Bronchial epithelial cell (primary cell): ENCODE results near the gene SEMA6B. TPM values are rescaled to one million over a fixed set of nuclear protein-coding genes. Genes with fewer than 3 reads are reported as not detected.

Source experiments
- DNase-seq: peaks from one replicate; pipeline ENCODE4 v3.0.0-alpha.2; 2010; ENCODE audit warnings: low read depth
- FAIRE-seq: peaks from 2 replicates; lab custom pipeline; 2011; peaks lifted over from hg19 to GRCh38; lab: Jason Lieb, UNC
- H3K27me3 ChIP-seq: 2 replicates; pipeline ENCODE4 v1.5.1; 2011; ENCODE audit warnings: low read length; ENCODE audit not compliant: control insufficient read depth, insufficient read depth
- H3K36me3 ChIP-seq: 2 replicates; pipeline ENCODE4 v1.5.1; 2011; ENCODE audit warnings: low read length; ENCODE audit not compliant: control insufficient read depth, insufficient read depth
- H3K4me3 ChIP-seq: 2 replicates; pipeline ENCODE4 v1.5.1; 2011; ENCODE audit warnings: mild to moderate bottlenecking, low read depth, low read length, control low read depth
- total RNA-seq: library from RNA; depleted of rRNA; stranded (reverse); fragments of >200 nt; gene quantifications from 2 replicates; pipeline ENCODE4 v1.2.1, GENCODE V29; 2014
- TF ChIP-seq, protein P1 (sequence below): IDR thresholded peaks from 2 replicates; pipeline ENCODE4 v1.5.1; 2011; ENCODE audit warnings: mild to moderate bottlenecking, moderate library complexity, low read length, control low read depth, inconsistent platforms; ENCODE audit not compliant: insufficient read depth, severe bottlenecking

SEMA6B gene
- total RNA-seq, 1 donor from 2014 or later, result under 0.01 TPM

GRCh38 chr19:4516199-4516938 is 43.1 kb downstream of the SEMA6B start:
- no peaks in the 10 kb centered on the region for H3K27me3 ChIP-seq
- no peaks in the 10 kb centered on the region for H3K36me3 ChIP-seq
- TF ChIP-seq, protein P1, sequence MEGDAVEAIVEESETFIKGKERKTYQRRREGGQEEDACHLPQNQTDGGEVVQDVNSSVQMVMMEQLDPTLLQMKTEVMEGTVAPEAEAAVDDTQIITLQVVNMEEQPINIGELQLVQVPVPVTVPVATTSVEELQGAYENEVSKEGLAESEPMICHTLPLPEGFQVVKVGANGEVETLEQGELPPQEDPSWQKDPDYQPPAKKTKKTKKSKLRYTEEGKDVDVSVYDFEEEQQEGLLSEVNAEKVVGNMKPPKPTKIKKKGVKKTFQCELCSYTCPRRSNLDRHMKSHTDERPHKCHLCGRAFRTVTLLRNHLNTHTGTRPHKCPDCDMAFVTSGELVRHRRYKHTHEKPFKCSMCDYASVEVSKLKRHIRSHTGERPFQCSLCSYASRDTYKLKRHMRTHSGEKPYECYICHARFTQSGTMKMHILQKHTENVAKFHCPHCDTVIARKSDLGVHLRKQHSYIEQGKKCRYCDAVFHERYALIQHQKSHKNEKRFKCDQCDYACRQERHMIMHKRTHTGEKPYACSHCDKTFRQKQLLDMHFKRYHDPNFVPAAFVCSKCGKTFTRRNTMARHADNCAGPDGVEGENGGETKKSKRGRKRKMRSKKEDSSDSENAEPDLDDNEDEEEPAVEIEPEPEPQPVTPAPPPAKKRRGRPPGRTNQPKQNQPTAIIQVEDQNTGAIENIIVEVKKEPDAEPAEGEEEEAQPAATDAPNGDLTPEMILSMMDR, result no peak
- no peak overlapping the region for H3K4me3 ChIP-seq
- no peak for FAIRE-seq
- DNase-seq, result no peak

DNA sequence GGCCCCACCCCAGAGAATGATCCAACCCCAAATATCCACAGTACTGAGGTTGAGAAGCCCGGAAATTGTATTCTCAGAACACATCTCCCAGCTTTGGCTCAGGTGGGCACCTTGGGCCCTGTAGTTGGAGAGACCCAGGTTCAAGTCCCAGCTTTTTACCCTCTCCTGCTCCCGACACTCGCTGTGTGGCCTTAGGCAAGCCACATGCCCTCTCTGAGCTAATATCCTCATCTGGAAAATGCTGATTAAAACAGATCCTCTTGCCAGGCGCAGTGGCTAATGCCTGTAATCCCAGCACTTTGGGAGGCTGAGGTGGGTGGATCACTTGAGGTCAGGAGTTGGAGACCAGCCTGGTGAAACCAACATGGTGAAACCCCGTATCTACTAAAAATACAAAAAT is 43.8 kb downstream of the SEMA6B start:
- H3K27me3 ChIP-seq, result no peaks in the 10 kb centered on the region
- H3K4me3 ChIP-seq, result no peak overlapping the region
- DNase-seq (no peak), FAIRE-seq (no peak)
- H3K36me3 ChIP-seq, result no peaks in the 10 kb centered on the region
- TF ChIP-seq, protein P1, result no peak

DNA sequence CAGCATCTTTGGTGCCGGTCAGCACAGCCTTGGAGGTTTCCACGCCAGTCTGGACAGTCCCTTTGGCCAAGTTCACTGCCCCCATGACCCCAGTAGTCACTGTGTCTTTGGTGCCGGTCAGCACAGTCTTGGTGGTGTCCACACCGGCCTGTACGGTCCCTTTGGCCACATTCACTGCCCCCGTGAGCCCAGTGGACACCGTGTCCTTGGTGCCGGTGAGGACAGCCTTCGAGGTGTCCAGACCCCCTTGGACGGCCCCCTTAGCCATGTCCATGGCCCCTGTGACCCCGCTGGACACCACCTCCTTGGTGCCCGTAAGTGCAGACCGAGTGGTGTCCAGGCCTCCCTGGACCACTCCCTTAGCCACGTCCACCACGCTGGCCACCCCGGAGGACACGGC is 46.2 kb downstream of the SEMA6B start:
- Histone ChIP-seq H3K27me3 (no peaks in the 10 kb centered on the region), H3K36me3 (no peaks in the 10 kb centered on the region), H3K4me3 (no peak overlapping the region)
- TF ChIP-seq, protein P1, result no peak
- FAIRE-seq, result peak; percentile 79
- no peak for DNase-seq

- FAIRE-seq (no peak), DNase-seq (no peak)
- no peaks in the 10 kb centered on the region for H3K36me3 ChIP-seq
- H3K4me3 ChIP-seq, result no peak overlapping the region
- no peaks in the 10 kb centered on the region for H3K27me3 ChIP-seq
- TF ChIP-seq, protein P1, result no peak
Observed at GRCh38 chr19:4512070-4512469, 47.4 kb downstream of the SEMA6B start.

DNA sequence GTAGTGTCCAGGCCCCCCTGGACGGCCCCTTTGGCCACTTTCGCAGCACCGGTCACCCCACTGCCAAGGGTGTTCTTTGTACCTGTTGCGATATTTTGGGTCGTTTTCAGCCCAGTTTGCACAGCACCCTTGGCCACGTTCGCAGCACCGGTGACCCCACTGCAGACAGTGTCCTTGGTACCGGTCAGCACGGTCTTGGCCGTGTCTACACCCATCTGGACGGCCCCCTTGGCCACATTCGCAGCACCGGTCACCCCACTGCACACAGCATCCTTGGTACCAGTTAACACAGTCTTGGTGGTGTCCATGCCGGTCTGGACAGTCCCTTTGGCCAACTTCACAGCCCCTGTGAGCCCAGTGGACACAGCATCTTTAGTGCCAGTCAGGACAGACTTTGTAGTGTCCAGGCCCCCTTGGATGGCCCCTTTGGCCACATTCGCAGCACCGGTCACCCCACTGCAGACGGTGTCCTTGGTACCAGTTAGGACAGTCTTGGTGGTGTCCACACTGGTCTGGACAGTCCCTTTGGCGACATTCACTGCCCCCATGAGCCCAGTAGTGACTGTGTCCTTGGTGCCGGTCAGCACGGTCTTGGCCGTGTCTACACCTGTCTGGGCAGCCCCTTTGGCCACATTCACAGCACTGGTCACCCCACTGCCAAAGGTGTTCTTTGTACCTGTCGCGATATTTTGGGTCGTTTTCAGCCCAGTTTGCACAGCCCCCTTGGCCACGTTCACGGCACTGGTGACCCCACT is 48.0 kb downstream of the SEMA6B start:
- H3K4me3 ChIP-seq, result no peak overlapping the region
- TF ChIP-seq, protein P1, result no peak
- no peak for DNase-seq
- no peaks in the 10 kb centered on the region for H3K27me3 ChIP-seq
- no peaks in the 10 kb centered on the region for H3K36me3 ChIP-seq
- FAIRE-seq, result peak; percentile 40
